Ascending aorta (tissue), 2 donors: ENCODE data around the gene RBMS3. TPM values are rescaled to one million over a fixed set of nuclear protein-coding genes. Genes with fewer than 3 reads are reported as not detected.

ENCODE experiments used
- DNase-seq, 2 donors: peaks; one replicate each; pipeline ENCODE4 v3.0.0-alpha.2; 2019; ENCODE audit warnings: low spot score in 2 of 2
- H3K27ac ChIP-seq, 2 donors: fragments of 200-600 bp; sonication (generic); one replicate each; pipeline ENCODE4 v1.5.1; 2016 to 2017; ENCODE audit warnings: mild to moderate bottlenecking in 1 of 2
- H3K27me3 ChIP-seq: fragments of 200-600 bp; sonication (generic); one replicate; pipeline ENCODE4 v1.5.1; 2017
- H3K36me3 ChIP-seq, 2 donors: fragments of 200-600 bp; sonication (generic); one replicate each; pipeline ENCODE4 v1.5.1; 2016
- H3K4me1 ChIP-seq, 2 donors: fragments of 200-600 bp; sonication (generic); one replicate each; pipeline ENCODE4 v1.5.1; 2016 to 2017; ENCODE audit warnings: mild to moderate bottlenecking in 1 of 2
- H3K4me3 ChIP-seq, 2 donors: fragments of 200-600 bp; sonication (generic); one replicate each; pipeline ENCODE4 v1.5.1; 2016 to 2017; ENCODE audit warnings: mild to moderate bottlenecking in 1 of 2
- H3K9me3 ChIP-seq, 2 donors: fragments of 200-600 bp; sonication (generic); one replicate each; pipeline ENCODE4 v1.5.1; 2016
- intact Hi-C: fragments of 100-400 bp; cut with DNase I; formaldehyde crosslinking; loops from one replicate; pipeline ENCODE4 v1.15.1; 2023
- total RNA-seq: library from RNA; depleted of rRNA; stranded (reverse); fragments of >200 nt; gene quantifications from one replicate; pipeline ENCODE4 v1.1.0, GENCODE V29; 2016
- TF ChIP-seq, protein P1 (sequence below), 3 experiments: fragments of 200-600 bp in 2 of 3; fragments of 450-650 bp in 1 of 3; sonication (generic) in 2 of 3; IDR thresholded peaks; one replicate each; pipeline ENCODE4 v1.5.1; 2016 to 2019; ENCODE audit warnings: antibody characterized with exemption in 3 of 3, mild to moderate bottlenecking in 1 of 3, moderate library complexity in 1 of 3

Gene RBMS3
- total RNA-seq, 1 donor from 2014 or later = 65.8 TPM

DNA sequence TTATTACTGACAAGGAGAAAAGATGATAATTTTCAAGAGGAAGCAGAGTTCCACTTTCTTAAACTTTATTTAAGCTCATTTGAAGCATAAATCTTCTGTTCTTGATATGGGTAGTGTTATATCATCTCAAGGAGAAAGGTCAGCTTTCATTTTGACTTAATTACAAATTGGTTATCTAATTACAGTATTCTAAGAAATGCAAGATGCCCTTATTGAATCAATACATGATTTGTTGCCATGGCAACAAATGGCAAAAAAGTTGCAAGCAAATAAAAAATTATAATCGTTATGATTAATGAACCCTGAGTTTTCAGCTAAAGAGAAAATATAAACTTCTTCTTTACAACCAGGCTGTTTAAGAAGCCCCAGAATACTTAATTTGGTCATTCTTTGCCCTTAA, 622.7 kb downstream of the RBMS3 start:
- H3K9me3 ChIP-seq = no peaks in the 10 kb centered on the region
- no peaks in the 10 kb centered on the region for H3K4me1 ChIP-seq
- H3K36me3 ChIP-seq = no peaks in the 10 kb centered on the region
- intact Hi-C loops = no loop called here
- no peak for DNase-seq
- H3K4me3 ChIP-seq = no peak overlapping the region
- TF ChIP-seq, protein P1, sequence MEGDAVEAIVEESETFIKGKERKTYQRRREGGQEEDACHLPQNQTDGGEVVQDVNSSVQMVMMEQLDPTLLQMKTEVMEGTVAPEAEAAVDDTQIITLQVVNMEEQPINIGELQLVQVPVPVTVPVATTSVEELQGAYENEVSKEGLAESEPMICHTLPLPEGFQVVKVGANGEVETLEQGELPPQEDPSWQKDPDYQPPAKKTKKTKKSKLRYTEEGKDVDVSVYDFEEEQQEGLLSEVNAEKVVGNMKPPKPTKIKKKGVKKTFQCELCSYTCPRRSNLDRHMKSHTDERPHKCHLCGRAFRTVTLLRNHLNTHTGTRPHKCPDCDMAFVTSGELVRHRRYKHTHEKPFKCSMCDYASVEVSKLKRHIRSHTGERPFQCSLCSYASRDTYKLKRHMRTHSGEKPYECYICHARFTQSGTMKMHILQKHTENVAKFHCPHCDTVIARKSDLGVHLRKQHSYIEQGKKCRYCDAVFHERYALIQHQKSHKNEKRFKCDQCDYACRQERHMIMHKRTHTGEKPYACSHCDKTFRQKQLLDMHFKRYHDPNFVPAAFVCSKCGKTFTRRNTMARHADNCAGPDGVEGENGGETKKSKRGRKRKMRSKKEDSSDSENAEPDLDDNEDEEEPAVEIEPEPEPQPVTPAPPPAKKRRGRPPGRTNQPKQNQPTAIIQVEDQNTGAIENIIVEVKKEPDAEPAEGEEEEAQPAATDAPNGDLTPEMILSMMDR (IDR thresholded peaks at IDR 0.05) = no peak
- H3K27me3 ChIP-seq = no peaks in the 10 kb centered on the region
- H3K27ac ChIP-seq = no peak overlapping the region

DNA sequence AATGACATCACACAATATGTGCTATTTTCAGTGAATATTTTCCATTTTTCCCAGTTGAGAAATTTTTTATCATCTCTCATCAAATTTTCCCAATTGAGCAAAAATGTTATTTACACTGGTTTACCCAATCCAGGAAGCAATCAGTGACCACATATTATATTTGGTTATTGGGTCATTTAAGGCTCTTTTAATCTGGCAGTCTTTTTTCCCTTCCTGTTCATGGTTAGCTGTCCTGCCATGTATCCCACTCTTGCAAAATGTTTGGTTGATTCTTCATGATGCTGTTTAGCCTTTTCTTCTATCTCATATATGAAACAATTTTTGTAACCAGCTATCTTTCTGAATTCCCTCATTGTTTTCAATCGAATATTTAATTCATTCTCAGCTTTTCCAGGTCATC, 626.0 kb downstream of the RBMS3 start:
- intact Hi-C loops = no loop called here
- H3K9me3 ChIP-seq = no peaks in the 10 kb centered on the region
- H3K27me3 ChIP-seq = no peaks in the 10 kb centered on the region
- H3K36me3 ChIP-seq = no peaks in the 10 kb centered on the region
- H3K4me1 ChIP-seq = no peaks in the 10 kb centered on the region
- no peak overlapping the region for H3K27ac ChIP-seq
- H3K4me3 ChIP-seq = no peak overlapping the region
- DNase-seq = no peak
- TF ChIP-seq, protein P1 (IDR thresholded peaks at IDR 0.05) = no peak

DNA sequence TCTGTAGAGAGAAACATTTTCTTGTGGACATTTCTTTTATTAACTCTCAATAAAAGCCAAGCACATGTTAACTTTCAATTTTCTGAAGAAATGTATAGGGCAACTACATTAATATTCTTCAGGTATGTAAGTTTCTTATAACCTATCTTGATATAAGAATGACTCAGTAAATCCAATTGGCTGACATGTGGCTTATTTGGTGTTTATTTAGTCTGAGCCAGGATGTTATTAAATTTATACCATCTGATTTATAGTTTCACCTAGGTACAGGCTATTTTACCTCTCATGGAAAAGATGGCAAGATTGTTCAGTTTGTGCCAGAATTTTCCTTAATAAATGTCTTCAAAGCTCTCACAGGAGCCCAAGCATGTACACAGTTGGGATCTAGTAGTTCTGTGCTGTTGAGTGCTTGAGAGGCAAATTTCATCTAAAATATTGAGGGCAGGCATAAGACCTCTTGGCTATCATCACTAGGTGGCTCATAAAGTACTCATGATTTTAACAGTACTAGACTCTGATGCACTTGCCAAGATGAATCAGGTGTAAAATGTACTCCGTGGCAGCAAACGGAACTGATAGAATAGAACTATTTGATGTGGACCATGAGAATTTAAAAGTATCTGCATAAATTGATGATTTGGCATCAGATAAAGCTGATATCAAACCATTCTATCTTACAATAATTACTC, 631.9 kb downstream of the RBMS3 start:
- Histone ChIP-seq H3K4me1 (peaks cover 0 to 2% of the 10 kb centered on the region in 2 donors), H3K27me3 (no peaks in the 10 kb centered on the region), H3K27ac (no peak overlapping the region), H3K9me3 (no peaks in the 10 kb centered on the region), H3K4me3 (no peak overlapping the region), H3K36me3 (no peaks in the 10 kb centered on the region)
- DNase-seq = no peak
- intact Hi-C loops = no loop called here
- TF ChIP-seq, protein P1 (IDR thresholded peaks at IDR 0.05) = no peak

DNA sequence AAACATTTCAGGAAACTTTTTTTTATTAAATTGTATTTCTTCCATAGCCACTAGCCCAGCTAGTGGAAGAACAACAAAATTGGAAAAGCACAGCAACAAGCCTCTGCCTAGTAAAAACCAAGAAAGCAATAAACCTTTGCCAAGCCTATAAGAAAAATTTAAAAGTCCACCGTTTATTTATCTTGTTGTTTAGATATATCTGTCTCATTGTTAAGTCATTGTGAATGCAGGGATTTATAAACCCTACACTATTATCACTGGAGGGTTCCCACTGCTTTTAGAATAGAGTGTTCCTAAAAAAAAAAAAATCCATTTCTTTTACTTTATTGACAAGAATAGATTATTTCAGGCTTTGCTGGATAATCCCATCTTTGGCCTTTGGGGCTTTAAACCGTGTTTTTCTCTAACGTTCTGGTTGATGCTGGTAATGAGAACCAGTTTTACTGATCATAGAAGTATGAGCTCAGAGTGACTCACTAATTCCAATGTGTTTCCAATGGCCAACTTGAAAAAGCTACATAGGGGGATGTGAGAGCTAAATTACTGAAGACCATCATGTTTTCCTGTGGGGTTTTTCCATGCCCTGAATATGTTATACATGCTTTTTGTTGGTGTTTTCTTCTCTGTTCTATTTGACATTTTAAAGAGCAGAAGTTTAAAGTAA, 634.1 kb downstream of the RBMS3 start:
- TF ChIP-seq, protein P1 (IDR thresholded peaks at IDR 0.05) = no peak
- H3K4me1 ChIP-seq = peaks cover 0 to 2% of the 10 kb centered on the region in 2 donors
- no peaks in the 10 kb centered on the region for H3K9me3 ChIP-seq
- DNase-seq = no peak
- no peak overlapping the region for H3K4me3 ChIP-seq
- H3K27ac ChIP-seq = no peak overlapping the region
- H3K27me3 ChIP-seq = no peaks in the 10 kb centered on the region
- intact Hi-C loops = no loop called here
- no peaks in the 10 kb centered on the region for H3K36me3 ChIP-seq

DNA sequence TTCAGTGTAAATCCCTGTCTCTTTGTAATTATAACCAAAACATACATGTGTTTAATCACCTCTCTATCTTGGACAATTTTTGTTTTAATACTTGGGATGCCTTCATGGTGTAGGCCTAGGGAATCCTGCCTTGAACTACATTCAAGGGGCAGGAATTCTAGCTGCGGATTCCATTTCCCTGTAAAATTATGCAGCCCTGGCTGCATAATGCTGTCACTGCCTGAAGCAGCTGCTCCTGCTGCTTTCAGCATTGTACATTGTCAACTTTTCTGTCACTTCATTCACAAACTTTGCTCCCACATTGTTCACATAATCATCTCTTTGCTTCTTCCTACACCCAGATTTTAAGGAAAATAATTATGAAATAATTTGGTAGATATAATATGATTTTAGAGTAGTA, 638.7 kb downstream of the RBMS3 start:
- Histone ChIP-seq H3K27me3 (no peaks in the 10 kb centered on the region), H3K27ac (no peak overlapping the region), H3K36me3 (no peaks in the 10 kb centered on the region), H3K4me1 (peaks cover 0 to 2% of the 10 kb centered on the region in 2 donors), H3K9me3 (no peaks in the 10 kb centered on the region), H3K4me3 (no peak overlapping the region)
- no peak for DNase-seq
- TF ChIP-seq, protein P1 (IDR thresholded peaks at IDR 0.05) = no peak
- intact Hi-C loops = no loop called here
